ENCODE measurements around the gene CYTH1.
A peak's percentile ranks its signal among the peaks of the same experiment; 100 is the strongest.

Gene CYTH1

DNA sequence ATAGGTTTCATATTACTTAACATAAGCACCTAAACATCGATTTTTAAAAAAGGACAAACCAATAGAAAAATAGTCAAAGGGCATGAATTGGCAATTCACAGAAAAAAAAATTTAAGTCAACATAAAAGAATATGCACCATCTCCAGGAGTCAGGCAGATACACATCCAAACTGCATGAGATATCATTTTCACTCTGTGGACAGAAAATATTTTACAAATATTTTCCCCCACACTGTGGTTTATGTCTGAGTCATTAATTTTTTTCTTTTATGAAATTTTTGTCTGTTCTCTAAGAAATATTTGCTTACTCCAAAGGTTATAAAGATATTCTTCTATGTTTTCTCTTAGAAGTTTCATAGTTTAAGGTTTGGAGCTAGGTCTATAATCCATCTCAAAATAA, 130.5 kb downstream of the CYTH1 start:
- Mint-ChIP-seq H3K36me3 (peaks cover 12% of the 10 kb centered on the region), H3K27ac (no peak overlapping the region), H3K9me3 (peaks cover 9% of the 10 kb centered on the region), H3K4me3 (no peak overlapping the region), H3K4me1 (peaks cover 7% of the 10 kb centered on the region), H3K27me3 (peaks cover 9% of the 10 kb centered on the region)
- no peak for ATAC-seq

DNA sequence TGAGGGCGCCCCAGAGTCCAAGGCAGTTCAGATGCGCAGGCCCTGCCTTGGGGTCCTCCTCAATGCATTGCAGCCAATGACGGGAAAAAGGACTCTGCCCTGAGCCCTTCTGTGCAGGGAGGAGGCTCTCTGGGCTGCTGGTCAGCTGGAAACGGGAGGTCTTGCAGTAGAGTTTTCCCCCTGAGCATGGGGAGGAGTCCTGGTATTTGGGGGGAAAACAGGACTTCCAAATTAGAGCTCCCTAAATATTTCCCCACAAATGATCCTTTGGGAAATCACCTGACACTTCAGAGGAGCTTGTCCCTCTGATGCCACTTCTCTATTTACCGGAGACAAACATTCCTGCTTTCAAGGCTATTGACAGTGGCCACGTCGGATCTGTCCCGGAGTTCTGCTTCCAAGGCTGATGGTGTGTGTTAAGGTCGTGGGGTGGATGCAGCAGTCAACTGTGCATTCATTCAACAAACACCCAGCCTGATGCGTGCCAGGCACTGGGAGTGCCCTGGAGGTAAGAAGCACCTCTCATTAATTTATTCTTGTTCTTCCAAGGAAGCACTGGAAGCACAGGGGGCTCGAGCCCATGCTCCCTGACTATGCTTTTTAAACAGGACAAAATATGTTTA, 131.9 kb downstream of the CYTH1 start:
- H3K4me1 Mint-ChIP-seq: peaks cover 20% of the 10 kb centered on the region
- peaks cover 12% of the 10 kb centered on the region for H3K36me3 Mint-ChIP-seq
- peaks cover 9% of the 10 kb centered on the region for H3K9me3 Mint-ChIP-seq
- peaks cover 9% of the 10 kb centered on the region for H3K27me3 Mint-ChIP-seq
- no peak for ATAC-seq
- H3K4me3 Mint-ChIP-seq: no peak overlapping the region
- H3K27ac Mint-ChIP-seq: no peak overlapping the region

DNA sequence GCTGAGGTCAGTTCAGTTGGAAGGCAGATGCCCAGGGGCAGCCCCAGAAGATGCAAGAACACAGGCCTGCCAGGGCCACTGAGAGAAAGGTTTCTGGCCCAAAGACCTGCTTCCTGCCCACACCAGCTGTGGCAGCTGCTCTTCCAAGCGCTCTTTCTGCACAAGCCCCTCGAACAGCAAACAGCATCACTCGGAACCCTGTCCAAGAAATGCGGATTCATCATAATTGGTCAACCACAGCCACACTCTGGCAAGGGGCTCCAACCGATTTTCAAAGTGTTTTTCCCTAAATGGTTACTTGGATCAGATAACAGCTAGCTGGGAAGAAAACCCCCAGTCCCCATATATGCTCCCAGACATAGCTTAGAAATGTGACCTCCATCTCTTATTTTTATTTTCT, 133.8 kb downstream of the CYTH1 start:
- Mint-ChIP-seq H3K27me3 (peaks cover 9% of the 10 kb centered on the region), H3K27ac (peak overlapping the region; percentile 88), H3K4me1 (peaks cover 21% of the 10 kb centered on the region), H3K4me3 (no peak overlapping the region), H3K9me3 (peaks cover 9% of the 10 kb centered on the region), H3K36me3 (peaks cover 12% of the 10 kb centered on the region)
- no peak for ATAC-seq

GRCh38 chr17:78647032-78647431, 135.0 kb downstream of the CYTH1 start:
- Mint-ChIP-seq H3K27ac (peak overlapping the region; percentile 88), H3K9me3 (peaks cover 9% of the 10 kb centered on the region), H3K27me3 (peaks cover 9% of the 10 kb centered on the region), H3K36me3 (peaks cover 12% of the 10 kb centered on the region), H3K4me3 (no peak overlapping the region), H3K4me1 (peaks cover 21% of the 10 kb centered on the region)
- ATAC-seq: no peak

DNA sequence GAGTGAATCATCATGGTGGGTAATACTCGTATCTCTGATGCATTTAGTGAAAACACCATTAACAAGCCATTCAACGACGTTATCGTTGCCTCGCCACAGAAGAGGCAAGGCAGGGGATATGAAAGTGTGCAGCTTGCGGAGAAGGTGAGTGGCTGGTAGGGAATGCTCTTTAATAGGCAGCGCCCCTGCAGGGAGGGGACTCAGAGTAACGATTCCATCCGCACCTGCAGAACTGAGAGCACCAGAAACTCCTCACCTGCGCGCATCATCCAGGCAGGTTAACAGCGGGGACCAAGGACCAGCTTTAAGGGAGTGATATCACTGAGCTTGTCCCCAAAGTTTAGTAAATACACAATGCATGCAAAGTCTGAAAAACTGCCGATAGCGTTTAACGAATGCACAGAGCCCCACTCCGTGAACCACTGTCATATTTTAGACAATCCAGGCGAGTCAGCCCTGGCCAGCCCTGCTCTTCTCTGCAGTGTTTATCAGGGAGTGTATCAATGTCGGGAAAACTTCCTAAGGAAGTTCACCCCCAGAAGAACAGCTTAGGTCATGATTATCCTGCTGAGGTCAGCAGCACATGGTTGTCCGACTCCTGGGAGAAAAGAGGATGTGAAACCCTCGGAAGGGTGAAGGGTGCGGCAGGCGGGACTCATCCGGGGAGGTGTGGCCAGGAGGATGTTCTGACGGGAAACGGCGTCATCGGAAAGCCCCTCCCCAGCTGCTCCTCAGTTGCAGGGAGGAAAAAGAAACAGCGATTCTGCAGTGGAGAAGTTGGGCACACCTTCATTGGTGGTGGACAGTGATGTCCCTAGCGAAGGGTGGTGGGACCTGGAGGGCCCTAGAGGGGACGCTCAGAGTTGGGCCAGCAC, 136.4 kb downstream of the CYTH1 start:
- H3K9me3 Mint-ChIP-seq: peaks cover 9% of the 10 kb centered on the region
- H3K27ac Mint-ChIP-seq: peak overlapping the region; percentile 88
- H3K27me3 Mint-ChIP-seq: peaks cover 9% of the 10 kb centered on the region
- H3K4me1 Mint-ChIP-seq: peaks cover 21% of the 10 kb centered on the region
- H3K4me3 Mint-ChIP-seq: peak overlapping the region; percentile 61
- ATAC-seq: peak; percentile 91
- peaks cover 12% of the 10 kb centered on the region for H3K36me3 Mint-ChIP-seq

DNA sequence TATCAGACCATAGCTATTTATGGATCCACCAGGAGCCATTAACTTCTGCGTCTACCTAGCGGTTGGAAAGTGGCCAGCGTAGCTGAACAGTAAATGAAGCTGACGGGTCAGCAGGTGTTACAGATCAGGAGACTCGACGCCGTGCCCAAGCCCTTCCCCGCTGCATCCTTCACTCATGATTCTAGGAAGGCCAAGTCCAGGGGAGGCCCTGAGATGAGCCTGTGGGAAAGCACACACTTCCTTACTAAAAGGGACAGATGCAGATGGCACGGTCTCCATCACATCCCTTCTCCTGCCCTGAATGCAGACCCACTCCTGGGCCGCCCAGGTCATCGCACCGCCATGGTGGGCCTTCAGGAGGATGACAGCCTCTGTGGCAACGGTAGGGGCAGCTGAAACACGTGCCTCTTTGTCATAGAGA, 137.1 kb downstream of the CYTH1 start:
- Mint-ChIP-seq H3K4me1 (peaks cover 21% of the 10 kb centered on the region), H3K27me3 (peaks cover 7% of the 10 kb centered on the region), H3K9me3 (peaks cover 9% of the 10 kb centered on the region), H3K27ac (no peak overlapping the region), H3K4me3 (no peak overlapping the region), H3K36me3 (peaks cover 12% of the 10 kb centered on the region)
- ATAC-seq: no peak

- Mint-ChIP-seq H3K4me1 (peaks cover 26% of the 10 kb centered on the region), H3K9me3 (peaks cover 8% of the 10 kb centered on the region), H3K27me3 (no peaks in the 10 kb centered on the region), H3K36me3 (peaks cover 12% of the 10 kb centered on the region), H3K4me3 (no peak overlapping the region), H3K27ac (no peak overlapping the region)
- no peak for ATAC-seq
Observed at GRCh38 chr17:78644224-78644623, 137.8 kb downstream of the CYTH1 start.

- H3K27me3 Mint-ChIP-seq: no peaks in the 10 kb centered on the region
- H3K9me3 Mint-ChIP-seq: peaks cover 7% of the 10 kb centered on the region
- no peak overlapping the region for H3K4me3 Mint-ChIP-seq
- no peak for ATAC-seq
- H3K36me3 Mint-ChIP-seq: peaks cover 11% of the 10 kb centered on the region
- peaks cover 34% of the 10 kb centered on the region for H3K4me1 Mint-ChIP-seq
- no peak overlapping the region for H3K27ac Mint-ChIP-seq
Observed at GRCh38 chr17:78643326-78643725, 138.7 kb downstream of the CYTH1 start.

GRCh38 chr17:78642707-78643106, 139.4 kb downstream of the CYTH1 start:
- no peak for ATAC-seq
- Mint-ChIP-seq H3K27ac (no peak overlapping the region), H3K27me3 (no peaks in the 10 kb centered on the region)

GRCh38 chr17:78641666-78642065, 140.4 kb downstream of the CYTH1 start:
- H3K4me1 Mint-ChIP-seq: peaks cover 29% of the 10 kb centered on the region
- no peaks in the 10 kb centered on the region for H3K27me3 Mint-ChIP-seq
- H3K27ac Mint-ChIP-seq: no peak overlapping the region
- no peaks in the 10 kb centered on the region for H3K36me3 Mint-ChIP-seq
- no peak for ATAC-seq
- no peaks in the 10 kb centered on the region for H3K9me3 Mint-ChIP-seq
- H3K4me3 Mint-ChIP-seq: no peak overlapping the region

More at GRCh38 chr17:78642707-78643106, 139.4 kb downstream of the CYTH1 start:
- H3K4me1 Mint-ChIP-seq: peaks cover 34% of the 10 kb centered on the region
- H3K4me3 Mint-ChIP-seq: no peak overlapping the region
- peaks cover 5% of the 10 kb centered on the region for H3K36me3 Mint-ChIP-seq
- peaks cover 4% of the 10 kb centered on the region for H3K9me3 Mint-ChIP-seq

GRCh38 chr17:78641243-78641642, 140.8 kb downstream of the CYTH1 start:
- H3K9me3 Mint-ChIP-seq: no peaks in the 10 kb centered on the region
- H3K4me1 Mint-ChIP-seq: peaks cover 24% of the 10 kb centered on the region
- no peaks in the 10 kb centered on the region for H3K36me3 Mint-ChIP-seq
- no peak overlapping the region for H3K27ac Mint-ChIP-seq
- H3K4me3 Mint-ChIP-seq: no peak overlapping the region
- ATAC-seq: no peak
- no peaks in the 10 kb centered on the region for H3K27me3 Mint-ChIP-seq

GRCh38 chr17:78640700-78641099, 141.4 kb downstream of the CYTH1 start:
- H3K9me3 Mint-ChIP-seq: no peaks in the 10 kb centered on the region

GRCh38 chr17:78637643-78638420, 144.2 kb downstream of the CYTH1 start:
- H3K9me3 Mint-ChIP-seq: no peaks in the 10 kb centered on the region
- no peaks in the 10 kb centered on the region for H3K36me3 Mint-ChIP-seq
- no peaks in the 10 kb centered on the region for H3K27me3 Mint-ChIP-seq
- H3K4me3 Mint-ChIP-seq: no peak overlapping the region
- H3K27ac Mint-ChIP-seq: no peak overlapping the region
- H3K4me1 Mint-ChIP-seq: peaks cover 13% of the 10 kb centered on the region
- ATAC-seq: no peak

More at GRCh38 chr17:78640700-78641099, 141.4 kb downstream of the CYTH1 start:
- no peak for ATAC-seq
- Mint-ChIP-seq H3K4me1 (peaks cover 19% of the 10 kb centered on the region), H3K27ac (no peak overlapping the region), H3K4me3 (no peak overlapping the region), H3K36me3 (no peaks in the 10 kb centered on the region), H3K27me3 (no peaks in the 10 kb centered on the region)

- H3K27me3 Mint-ChIP-seq: no peaks in the 10 kb centered on the region
- no peaks in the 10 kb centered on the region for H3K9me3 Mint-ChIP-seq
- H3K4me3 Mint-ChIP-seq: no peak overlapping the region
- no peak overlapping the region for H3K27ac Mint-ChIP-seq
- no peaks in the 10 kb centered on the region for H3K36me3 Mint-ChIP-seq
- peaks cover 13% of the 10 kb centered on the region for H3K4me1 Mint-ChIP-seq
- no peak for ATAC-seq
Observed at GRCh38 chr17:78637146-78637545, 144.9 kb downstream of the CYTH1 start.

DNA sequence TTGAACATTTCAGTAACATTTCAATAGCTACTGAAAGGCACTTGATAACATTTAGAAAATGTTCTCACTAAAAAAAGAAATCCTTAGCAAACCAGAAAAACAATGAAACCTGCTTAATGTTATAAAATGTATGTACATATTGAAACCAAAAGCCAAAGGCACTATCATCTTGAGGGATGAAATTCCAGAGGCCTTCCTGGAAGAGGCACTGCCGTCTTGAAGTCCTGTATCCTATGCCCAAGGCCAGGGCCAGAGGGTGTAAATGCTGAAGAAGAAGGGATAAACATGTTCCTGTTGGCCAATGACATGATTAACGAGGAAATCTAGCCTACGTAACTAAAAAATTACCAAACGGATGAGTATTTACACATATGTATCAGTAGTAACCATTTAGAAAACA, 147.9 kb downstream of the CYTH1 start:
- Mint-ChIP-seq H3K27ac (no peak overlapping the region), H3K27me3 (peaks cover 13% of the 10 kb centered on the region), H3K36me3 (no peaks in the 10 kb centered on the region), H3K9me3 (no peaks in the 10 kb centered on the region), H3K4me3 (no peak overlapping the region), H3K4me1 (peaks cover 28% of the 10 kb centered on the region)
- no peak for ATAC-seq

Data from stimulated activated memory B cell treated with anti-CD40 and anti-IgM and Interleukin-4, amounts not matched to agents 10 μg/mL and 1 μg/mL and 100 μg/mL, for 72 hours (primary cell).